Fibroblast of peridontal ligament (primary cell): Measurements from ENCODE around the gene CRTC3.
"Not testable (repeated sequence)": the region's sequence is repeated elsewhere in the genome, so short reads cannot be mapped to it uniquely, and the experiment has no call there.

ENCODE experiments used
- DNase-seq: peaks from one replicate; pipeline ENCODE4 v3.0.0-alpha.2; 2010; ENCODE audit errors: extremely low read depth

The CRTC3 gene

GRCh38 chr15:90620379-90621067 is 90.8 kb downstream of the CRTC3 start:
- peak; percentile 50 for DNase-seq

DNA sequence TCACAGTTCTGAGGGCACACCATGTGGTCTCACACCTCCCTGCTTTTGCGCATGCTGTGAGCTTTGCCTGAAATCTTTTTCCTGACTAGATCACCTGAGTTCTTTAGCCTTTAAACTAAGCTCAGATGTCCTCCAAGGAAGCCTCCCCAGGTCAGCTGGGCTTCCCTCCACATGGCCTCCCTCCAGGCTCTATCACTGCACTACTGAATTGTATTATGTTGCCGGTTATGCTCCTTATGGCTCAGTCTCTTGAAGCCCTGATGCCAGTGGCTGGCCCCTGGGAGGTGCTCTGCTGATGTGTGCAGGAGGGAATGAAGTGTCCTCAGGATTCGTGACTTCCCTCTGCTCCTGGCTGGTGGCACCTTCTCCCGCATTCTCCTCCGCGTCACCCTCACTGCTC is 94.1 kb downstream of the CRTC3 start:
- no peak for DNase-seq

- DNase-seq, result no peak
Observed at GRCh38 chr15:90624278-90624981, 94.7 kb downstream of the CRTC3 start.

DNA sequence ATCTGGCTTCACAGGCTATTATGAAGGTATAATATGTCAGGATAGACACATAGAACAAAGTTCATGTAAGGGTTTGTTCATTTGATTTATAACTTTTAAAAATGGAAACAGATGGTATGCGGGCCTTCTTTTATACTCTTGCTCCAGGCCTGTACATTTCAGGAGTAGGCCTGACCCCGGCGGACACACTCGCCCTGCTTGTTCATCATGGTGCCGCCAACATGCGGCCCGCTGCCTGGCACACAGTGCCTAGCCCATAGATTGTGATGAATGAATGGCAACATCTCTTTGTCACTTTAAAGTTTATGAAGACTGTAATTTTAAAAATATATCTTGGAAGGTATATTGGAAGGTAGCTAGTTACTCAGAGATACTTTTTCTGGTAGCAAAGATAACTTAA is 95.3 kb downstream of the CRTC3 start:
- no peak for DNase-seq

GRCh38 chr15:90629217-90629616 is 99.5 kb downstream of the CRTC3 start:
- no peak for DNase-seq

DNA sequence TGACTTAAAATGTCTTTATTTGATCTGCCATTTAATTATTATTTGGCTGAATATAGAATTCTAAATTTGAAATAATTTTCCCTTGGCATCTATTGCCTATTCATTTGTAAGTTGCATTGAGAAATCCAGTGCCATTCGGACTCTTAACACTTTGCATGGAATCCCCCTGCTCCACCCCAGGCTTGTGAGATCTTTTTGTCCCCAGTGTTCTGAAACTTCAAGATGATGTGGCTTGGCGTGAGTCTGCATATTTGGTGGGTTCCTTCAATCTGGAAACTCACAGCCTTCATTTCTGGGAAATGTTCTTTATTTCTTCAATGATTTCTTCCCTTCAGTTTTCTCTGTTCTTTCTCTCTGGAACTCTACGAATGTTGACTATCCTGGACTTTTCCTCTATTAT is 103.6 kb downstream of the CRTC3 start:
- DNase-seq, result peak; percentile 14

DNA sequence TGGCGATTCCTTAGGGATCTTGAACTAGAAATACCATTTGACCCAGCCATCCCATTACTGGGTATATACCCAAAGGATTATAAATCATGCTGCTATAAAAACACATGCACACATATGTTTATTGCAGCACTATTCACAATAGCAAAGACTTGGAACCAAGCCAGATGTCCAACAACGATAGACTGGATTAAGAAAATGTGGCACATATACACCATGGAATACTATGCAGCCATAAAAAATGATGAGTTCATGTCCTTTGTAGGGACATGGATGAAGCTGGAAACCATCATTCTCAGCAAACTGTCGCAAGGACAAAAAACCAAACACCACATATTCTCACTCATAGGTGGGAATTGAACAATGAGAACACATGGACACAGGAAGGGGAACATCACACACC is 107.3 kb downstream of the CRTC3 start:
- not testable (repeated sequence) for DNase-seq

DNA sequence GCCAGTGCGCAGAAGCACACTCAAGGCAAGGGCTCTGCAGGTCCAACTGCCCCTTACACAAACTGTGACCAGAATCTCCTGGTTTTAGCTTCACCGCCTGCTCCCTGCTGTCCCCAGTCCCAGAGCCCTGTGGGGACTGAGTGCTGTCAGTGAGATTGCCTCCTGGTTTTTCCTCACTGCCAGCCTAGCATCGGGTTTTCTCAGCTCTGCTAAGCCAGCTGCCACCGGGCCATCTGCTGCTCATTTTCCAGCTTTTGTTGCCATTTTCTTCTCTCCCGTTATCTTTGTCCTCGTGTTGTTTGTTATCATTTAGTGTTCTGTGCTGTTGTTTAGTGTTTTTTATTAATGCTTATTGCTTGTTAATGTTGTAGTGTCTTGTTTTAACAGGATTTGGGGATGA is 108.0 kb downstream of the CRTC3 start:
- no peak for DNase-seq

DNA sequence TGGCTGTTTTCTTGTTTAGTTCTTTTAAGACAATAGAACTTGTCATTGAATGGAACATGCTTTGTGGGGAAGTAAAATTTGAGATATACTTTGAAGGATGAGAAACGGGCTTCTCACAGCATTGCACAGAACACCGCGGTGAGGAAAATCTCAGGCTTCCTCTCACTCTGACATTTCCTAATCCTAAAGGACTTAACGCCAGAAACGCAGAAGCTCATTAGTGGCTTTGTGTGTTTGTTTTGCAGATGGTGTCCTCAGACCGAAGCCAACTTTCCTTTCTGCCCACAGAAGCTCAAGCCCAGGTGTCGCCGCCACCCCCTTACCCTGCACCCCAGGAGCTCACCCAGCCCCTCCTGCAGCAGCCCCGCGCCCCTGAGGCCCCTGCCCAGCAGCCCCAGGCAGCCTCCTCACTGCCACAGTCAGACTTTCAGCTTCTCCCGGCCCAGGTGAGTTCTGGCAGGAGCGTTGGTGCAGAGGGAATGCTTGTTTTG is 108.5 kb downstream of the CRTC3 start:
- DNase-seq, result no peak

- no peak for DNase-seq
Observed at GRCh38 chr15:90638963-90639362, 109.2 kb downstream of the CRTC3 start.

- no peak for DNase-seq
Observed at GRCh38 chr15:90640862-90641261, 111.1 kb downstream of the CRTC3 start.

- DNase-seq, result no peak
Observed at GRCh38 chr15:90641581-90642463, 112.1 kb downstream of the CRTC3 start.

DNA sequence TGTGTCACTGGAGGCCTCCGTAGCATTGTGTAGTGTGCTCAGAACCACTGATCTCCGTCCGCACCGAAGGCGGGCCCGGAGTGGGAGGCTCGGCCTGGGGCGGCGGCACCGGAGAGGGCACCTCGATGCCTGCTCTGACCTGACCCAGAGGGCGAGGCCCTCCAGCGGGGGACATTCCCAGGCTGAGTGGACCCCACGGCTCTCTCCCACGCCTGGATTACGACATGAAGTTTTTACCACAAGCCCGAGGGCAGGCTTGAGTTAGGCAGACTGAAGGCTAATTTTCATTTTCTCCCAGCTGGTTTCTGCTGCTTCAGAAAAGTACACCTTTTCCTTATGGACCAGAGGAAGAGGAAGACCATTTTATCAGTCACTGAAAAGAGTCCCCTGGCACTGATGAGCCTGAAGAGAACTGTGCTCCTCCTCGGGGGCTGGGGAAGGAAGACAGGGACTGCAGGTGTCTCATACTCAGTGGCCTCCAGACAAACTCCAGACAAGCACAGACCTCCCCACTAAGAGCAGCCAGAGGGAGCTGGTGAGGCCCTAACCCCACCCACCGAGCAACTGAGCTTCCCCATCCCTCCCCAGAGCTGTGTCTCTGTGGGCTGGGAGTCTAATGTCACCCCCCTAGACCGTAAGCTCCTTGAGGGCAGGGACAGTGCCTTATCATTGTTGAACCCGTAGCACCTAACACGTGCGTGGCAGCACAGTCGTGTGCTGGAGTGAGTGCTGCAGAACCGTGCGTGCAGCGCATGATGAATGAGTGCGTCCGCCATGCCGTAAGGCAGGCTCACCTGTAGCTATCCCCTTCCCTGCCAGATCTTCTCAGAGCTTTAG is 113.0 kb downstream of the CRTC3 start:
- no peak for DNase-seq

DNA sequence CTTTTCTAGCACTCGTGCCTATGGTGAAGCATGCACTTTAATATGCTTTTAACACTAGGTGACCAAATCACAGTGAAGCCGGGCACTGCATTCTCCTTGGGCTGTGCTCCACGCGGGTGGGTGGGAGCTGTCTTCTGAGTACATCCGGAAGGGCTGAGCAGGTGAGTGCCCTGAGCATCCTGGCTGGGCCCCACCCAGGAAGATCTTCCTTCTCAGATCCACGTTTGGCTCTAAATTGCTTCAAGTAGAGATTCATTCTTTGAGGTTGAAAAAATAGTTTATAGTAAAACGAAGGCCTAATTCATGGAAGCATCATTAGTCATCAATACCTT is 113.5 kb downstream of the CRTC3 start:
- no peak for DNase-seq

GRCh38 chr15:90644526-90644925 is 114.8 kb downstream of the CRTC3 start:
- DNase-seq, result no peak

GRCh38 chr15:90644952-90645725 is 115.4 kb downstream of the CRTC3 start:
- no peak for DNase-seq

GRCh38 chr15:90645873-90646575 is 116.3 kb downstream of the CRTC3 start:
- no peak for DNase-seq

- DNase-seq, result no peak
Observed at GRCh38 chr15:90646662-90647305, 117.1 kb downstream of the CRTC3 start.

GRCh38 chr15:90647326-90647725 is 117.6 kb downstream of the CRTC3 start:
- DNase-seq, result no peak
